Bronchial epithelial cell (primary cell): ENCODE data around the gene PKN3. TPM values are rescaled to one million over a fixed set of nuclear protein-coding genes. Genes with fewer than 3 reads are reported as not detected.

Experiments
- DNase-seq: peaks from one replicate; pipeline ENCODE4 v3.0.0-alpha.2; 2010; ENCODE audit warnings: low read depth
- FAIRE-seq: peaks from 2 replicates; lab custom pipeline; 2011; peaks lifted over from hg19 to GRCh38; lab: Jason Lieb, UNC
- H3K27me3 ChIP-seq: 2 replicates; pipeline ENCODE4 v1.5.1; 2011; ENCODE audit warnings: low read length; ENCODE audit not compliant: control insufficient read depth, insufficient read depth
- H3K36me3 ChIP-seq: 2 replicates; pipeline ENCODE4 v1.5.1; 2011; ENCODE audit warnings: low read length; ENCODE audit not compliant: control insufficient read depth, insufficient read depth
- H3K4me3 ChIP-seq: 2 replicates; pipeline ENCODE4 v1.5.1; 2011; ENCODE audit warnings: mild to moderate bottlenecking, low read depth, low read length, control low read depth
- total RNA-seq: library from RNA; depleted of rRNA; stranded (reverse); fragments of >200 nt; gene quantifications from 2 replicates; pipeline ENCODE4 v1.2.1, GENCODE V29; 2014
- TF ChIP-seq, protein P1 (sequence below): IDR thresholded peaks from 2 replicates; pipeline ENCODE4 v1.5.1; 2011; ENCODE audit warnings: mild to moderate bottlenecking, moderate library complexity, low read length, control low read depth, inconsistent platforms; ENCODE audit not compliant: insufficient read depth, severe bottlenecking

PKN3 gene
- total RNA-seq, 1 donor from 2014 or later = 2.1 TPM

GRCh38 chr9:128718475-128718874 lies 16.2 kb downstream of the PKN3 start:
- TF ChIP-seq, protein P1, sequence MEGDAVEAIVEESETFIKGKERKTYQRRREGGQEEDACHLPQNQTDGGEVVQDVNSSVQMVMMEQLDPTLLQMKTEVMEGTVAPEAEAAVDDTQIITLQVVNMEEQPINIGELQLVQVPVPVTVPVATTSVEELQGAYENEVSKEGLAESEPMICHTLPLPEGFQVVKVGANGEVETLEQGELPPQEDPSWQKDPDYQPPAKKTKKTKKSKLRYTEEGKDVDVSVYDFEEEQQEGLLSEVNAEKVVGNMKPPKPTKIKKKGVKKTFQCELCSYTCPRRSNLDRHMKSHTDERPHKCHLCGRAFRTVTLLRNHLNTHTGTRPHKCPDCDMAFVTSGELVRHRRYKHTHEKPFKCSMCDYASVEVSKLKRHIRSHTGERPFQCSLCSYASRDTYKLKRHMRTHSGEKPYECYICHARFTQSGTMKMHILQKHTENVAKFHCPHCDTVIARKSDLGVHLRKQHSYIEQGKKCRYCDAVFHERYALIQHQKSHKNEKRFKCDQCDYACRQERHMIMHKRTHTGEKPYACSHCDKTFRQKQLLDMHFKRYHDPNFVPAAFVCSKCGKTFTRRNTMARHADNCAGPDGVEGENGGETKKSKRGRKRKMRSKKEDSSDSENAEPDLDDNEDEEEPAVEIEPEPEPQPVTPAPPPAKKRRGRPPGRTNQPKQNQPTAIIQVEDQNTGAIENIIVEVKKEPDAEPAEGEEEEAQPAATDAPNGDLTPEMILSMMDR = no peak
- DNase-seq = no peak
- H3K36me3 ChIP-seq = peaks cover 6% of the 10 kb centered on the region
- H3K27me3 ChIP-seq = no peaks in the 10 kb centered on the region
- H3K4me3 ChIP-seq = no peak overlapping the region
- FAIRE-seq = no peak

GRCh38 chr9:128719919-128720605 lies 17.8 kb downstream of the PKN3 start:
- DNase-seq = no peak
- FAIRE-seq = no peak
- TF ChIP-seq, protein P1 = no peak
- Histone ChIP-seq H3K4me3 (no peak overlapping the region), H3K36me3 (peaks cover 6% of the 10 kb centered on the region), H3K27me3 (no peaks in the 10 kb centered on the region)

- TF ChIP-seq, protein P1 = no peak
- DNase-seq (no peak), FAIRE-seq (no peak)
- Histone ChIP-seq H3K36me3 (peaks cover 6% of the 10 kb centered on the region), H3K4me3 (no peak overlapping the region), H3K27me3 (no peaks in the 10 kb centered on the region)
These were observed 18.7 kb downstream of the PKN3 start for GRCh38 chr9:128720841-128721486.

DNA sequence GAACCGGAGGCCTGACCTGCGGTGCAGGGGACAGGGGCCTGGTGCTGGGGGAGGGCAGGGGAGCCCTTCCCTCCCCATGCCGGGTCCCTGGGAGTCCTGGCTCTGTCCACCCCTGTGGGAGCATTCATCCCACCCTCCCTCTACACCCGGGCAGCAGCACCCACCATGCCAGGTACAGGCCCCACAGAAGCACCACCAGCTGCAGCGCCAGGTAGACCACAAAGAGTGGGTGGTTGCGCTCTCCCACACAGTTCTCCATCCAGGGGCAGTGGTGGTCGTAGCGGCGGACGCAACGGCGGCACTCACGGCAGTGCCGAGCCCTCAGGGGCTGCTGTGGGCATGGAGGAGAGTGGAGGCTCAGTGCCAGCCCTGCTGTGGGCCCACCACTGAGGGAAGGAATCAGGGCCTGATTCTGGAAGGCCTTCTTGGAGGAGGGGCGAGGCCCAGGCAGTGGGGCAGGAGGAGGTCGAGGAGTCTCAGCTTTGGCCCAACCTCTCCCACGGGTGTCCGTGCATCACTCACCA lies 19.2 kb downstream of the PKN3 start:
- no peak for FAIRE-seq
- DNase-seq = no peak
- TF ChIP-seq, protein P1 = no peak
- no peaks in the 10 kb centered on the region for H3K27me3 ChIP-seq
- H3K4me3 ChIP-seq = no peak overlapping the region
- H3K36me3 ChIP-seq = peaks cover 6% of the 10 kb centered on the region

DNA sequence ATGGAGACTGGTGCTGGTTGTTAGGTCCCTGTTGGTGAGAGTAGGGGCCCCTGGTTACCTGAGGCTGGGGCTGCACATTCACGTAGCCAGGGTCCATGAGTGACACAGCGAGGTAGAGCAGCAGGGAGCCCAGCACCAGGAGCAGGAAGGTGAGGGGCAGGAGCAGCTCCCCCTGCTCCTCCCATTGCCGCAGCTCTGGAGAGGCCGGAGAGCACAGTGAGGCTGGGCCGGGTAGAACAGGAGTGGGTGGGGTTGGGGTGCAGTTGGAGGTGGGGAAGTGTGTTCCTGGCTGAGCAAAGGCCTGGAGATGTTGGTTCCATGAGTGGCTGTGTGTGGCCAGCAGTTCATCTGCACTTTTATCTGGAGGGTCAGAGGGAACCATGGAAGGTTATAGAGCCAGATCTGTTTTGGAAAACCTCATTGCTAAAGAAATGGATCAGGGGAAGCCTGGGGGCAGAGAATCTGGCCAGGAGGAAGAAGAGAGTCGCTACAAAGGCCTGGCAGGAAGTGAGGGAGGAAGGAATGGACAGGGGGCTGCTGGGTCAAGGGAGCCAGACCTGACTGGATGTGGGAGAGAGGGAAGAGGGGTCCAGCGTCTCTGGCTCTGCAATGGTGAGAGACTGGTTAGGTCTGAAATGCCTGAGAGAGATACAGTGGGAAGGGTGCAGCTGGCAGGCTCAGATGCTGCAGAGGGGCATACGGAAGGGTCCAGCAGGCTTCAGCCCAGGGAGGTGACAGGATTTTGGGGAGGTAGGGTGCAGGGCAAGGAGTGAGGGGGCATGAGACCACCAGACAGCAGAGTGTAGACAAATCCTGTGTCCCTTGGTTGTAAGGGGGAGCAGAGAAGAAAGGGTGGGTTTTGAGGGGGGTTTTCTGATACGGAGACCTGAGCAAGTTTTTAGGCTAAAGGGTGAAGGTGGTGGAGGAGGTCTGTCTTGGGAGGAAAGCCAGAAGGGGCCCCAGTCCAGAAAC lies 20.4 kb downstream of the PKN3 start:
- DNase-seq (no peak), FAIRE-seq (no peak)
- Histone ChIP-seq H3K36me3 (peaks cover 6% of the 10 kb centered on the region), H3K27me3 (no peaks in the 10 kb centered on the region), H3K4me3 (no peak overlapping the region)
- TF ChIP-seq, protein P1 = no peak
